Vagina (tissue), 2 donors: ENCODE measurements around the gene SLC39A10. TPM values are rescaled to one million over a fixed set of nuclear protein-coding genes. Genes with fewer than 3 reads are reported as not detected.

Experiments
- DNase-seq, 2 donors: peaks; one replicate each; pipeline ENCODE4 v3.0.0-alpha.2; 2017; ENCODE audit errors: extremely low spot score in 2 of 2
- H3K27ac ChIP-seq: fragments of 200-600 bp; sonication (generic); one replicate; pipeline ENCODE4 v1.5.1; 2019
- H3K27me3 ChIP-seq: fragments of 200-600 bp; sonication (generic); one replicate; pipeline ENCODE4 v1.5.1; 2019
- H3K36me3 ChIP-seq, 2 donors: fragments of 200-600 bp; sonication (generic); one replicate each; pipeline ENCODE4 v1.5.1; 2017 to 2019
- H3K4me1 ChIP-seq: fragments of 200-600 bp; sonication (generic); one replicate; pipeline ENCODE4 v1.5.1; 2019
- H3K4me3 ChIP-seq, 2 donors: fragments of 200-600 bp; sonication (generic); 1 replicate in 1 of 2; 2 replicates in 1 of 2; pipeline ENCODE4 v1.5.1; 2016 to 2019
- H3K9me3 ChIP-seq: fragments of 200-600 bp; sonication (generic); one replicate; pipeline ENCODE4 v1.5.1; 2019
- POLR2A ChIP-seq, 2 donors: fragments of 450-650 bp; IDR thresholded peaks; one replicate each; pipeline ENCODE4 v1.6.1; 2017; ENCODE audit warnings: antibody characterized with exemption in 2 of 2, mild to moderate bottlenecking in 2 of 2, moderate library complexity in 2 of 2
- POLR2AphosphoS5 ChIP-seq, 2 donors: sonication (generic); formaldehyde crosslinking; IDR thresholded peaks; one replicate each; pipeline ENCODE4 v1.9.0; 2017; ENCODE audit warnings: antibody characterized with exemption in 2 of 2, mild to moderate bottlenecking in 2 of 2, low read depth in 1 of 2; ENCODE audit not compliant: insufficient read depth in 1 of 2
- intact Hi-C: fragments of 100-400 bp; cut with DNase I; formaldehyde crosslinking; loops from one replicate; pipeline ENCODE4 v1.15.1; 2023
- small RNA-seq: library from RNA; depleted of rRNA; stranded (forward); fragments of <200 nt; gene quantifications from one replicate; pipeline ENCODE3, GENCODE V24; 2016
- total RNA-seq: library from RNA; depleted of rRNA; stranded (reverse); fragments of >200 nt; gene quantifications from one replicate; pipeline ENCODE4 v1.2.3, GENCODE V29; 2016
- TF ChIP-seq, protein P1 (sequence below), 3 experiments: fragments of 450-650 bp in 2 of 3; fragments of 200-600 bp in 1 of 3; sonication (generic) in 1 of 3; IDR thresholded peaks; one replicate each; pipeline ENCODE4 v1.5.1; 2017 to 2019; ENCODE audit warnings: antibody characterized with exemption in 3 of 3, mild to moderate bottlenecking in 2 of 3, moderate library complexity in 2 of 3

Gene SLC39A10
- total RNA-seq, 1 donor from 2014 or later: 10.6 TPM

DNA sequence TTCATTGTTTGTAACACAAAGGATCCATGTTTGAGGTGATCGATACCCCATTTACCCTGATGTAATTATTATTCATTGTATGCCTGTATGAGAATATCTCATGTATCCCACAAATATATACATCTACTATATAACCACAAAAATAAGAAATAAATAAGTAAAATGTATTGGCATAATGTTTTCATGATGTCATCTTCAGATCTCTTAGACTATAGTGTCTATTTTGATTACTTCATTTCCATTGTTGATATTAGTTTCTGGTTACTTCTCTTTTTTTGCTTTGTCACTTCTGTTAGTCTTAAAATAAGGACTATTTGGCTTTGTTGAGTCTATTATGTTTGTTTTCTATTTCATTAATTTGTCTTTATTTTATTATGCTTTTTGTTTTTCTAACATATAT lies 109.7 kb downstream of the SLC39A10 start:
- intact Hi-C loops: no loop called here
- Histone ChIP-seq H3K9me3 (no peaks in the 10 kb centered on the region), H3K4me1 (no peaks in the 10 kb centered on the region), H3K4me3 (no peak overlapping the region), H3K27ac (no peak overlapping the region), H3K36me3 (no peaks in the 10 kb centered on the region), H3K27me3 (no peaks in the 10 kb centered on the region)
- no peak for DNase-seq
- TF ChIP-seq, protein P1, sequence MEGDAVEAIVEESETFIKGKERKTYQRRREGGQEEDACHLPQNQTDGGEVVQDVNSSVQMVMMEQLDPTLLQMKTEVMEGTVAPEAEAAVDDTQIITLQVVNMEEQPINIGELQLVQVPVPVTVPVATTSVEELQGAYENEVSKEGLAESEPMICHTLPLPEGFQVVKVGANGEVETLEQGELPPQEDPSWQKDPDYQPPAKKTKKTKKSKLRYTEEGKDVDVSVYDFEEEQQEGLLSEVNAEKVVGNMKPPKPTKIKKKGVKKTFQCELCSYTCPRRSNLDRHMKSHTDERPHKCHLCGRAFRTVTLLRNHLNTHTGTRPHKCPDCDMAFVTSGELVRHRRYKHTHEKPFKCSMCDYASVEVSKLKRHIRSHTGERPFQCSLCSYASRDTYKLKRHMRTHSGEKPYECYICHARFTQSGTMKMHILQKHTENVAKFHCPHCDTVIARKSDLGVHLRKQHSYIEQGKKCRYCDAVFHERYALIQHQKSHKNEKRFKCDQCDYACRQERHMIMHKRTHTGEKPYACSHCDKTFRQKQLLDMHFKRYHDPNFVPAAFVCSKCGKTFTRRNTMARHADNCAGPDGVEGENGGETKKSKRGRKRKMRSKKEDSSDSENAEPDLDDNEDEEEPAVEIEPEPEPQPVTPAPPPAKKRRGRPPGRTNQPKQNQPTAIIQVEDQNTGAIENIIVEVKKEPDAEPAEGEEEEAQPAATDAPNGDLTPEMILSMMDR (IDR thresholded peaks at IDR 0.05): no peak
- no peak for TF ChIP-seq POLR2A (IDR thresholded peaks at IDR 0.05)
- TF ChIP-seq POLR2AphosphoS5 (IDR thresholded peaks at IDR 0.05; ENCODE audit: insufficient read depth in 1 of 2, low read depth in 1 of 2): no peak

DNA sequence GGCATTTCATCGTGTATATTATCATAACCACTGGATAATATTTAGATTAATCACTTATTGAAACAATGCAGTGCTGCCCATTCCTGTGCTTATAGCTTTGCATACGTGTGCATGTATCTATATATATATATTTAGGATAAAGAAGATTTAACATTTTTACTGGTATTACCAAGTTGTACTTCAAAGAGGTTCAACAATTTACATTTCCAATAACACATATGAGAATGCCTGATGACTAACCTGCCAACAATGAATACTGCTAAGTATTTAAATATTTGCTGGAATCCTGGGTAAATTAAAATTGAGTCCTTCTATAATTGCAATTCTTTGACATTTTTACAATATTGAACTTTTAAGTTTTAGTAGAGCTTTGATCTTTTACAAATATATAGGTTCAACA lies 111.4 kb downstream of the SLC39A10 start:
- H3K9me3 ChIP-seq: no peaks in the 10 kb centered on the region
- DNase-seq: no peak
- H3K4me3 ChIP-seq: no peak overlapping the region
- H3K27me3 ChIP-seq: no peaks in the 10 kb centered on the region
- no peaks in the 10 kb centered on the region for H3K4me1 ChIP-seq
- intact Hi-C loops: no loop called here
- TF ChIP-seq POLR2A (IDR thresholded peaks at IDR 0.05): no peak
- TF ChIP-seq, protein P1 (IDR thresholded peaks at IDR 0.05): no peak
- TF ChIP-seq POLR2AphosphoS5 (IDR thresholded peaks at IDR 0.05; ENCODE audit: insufficient read depth in 1 of 2, low read depth in 1 of 2): no peak
- H3K36me3 ChIP-seq: no peaks in the 10 kb centered on the region
- H3K27ac ChIP-seq: no peak overlapping the region

DNA sequence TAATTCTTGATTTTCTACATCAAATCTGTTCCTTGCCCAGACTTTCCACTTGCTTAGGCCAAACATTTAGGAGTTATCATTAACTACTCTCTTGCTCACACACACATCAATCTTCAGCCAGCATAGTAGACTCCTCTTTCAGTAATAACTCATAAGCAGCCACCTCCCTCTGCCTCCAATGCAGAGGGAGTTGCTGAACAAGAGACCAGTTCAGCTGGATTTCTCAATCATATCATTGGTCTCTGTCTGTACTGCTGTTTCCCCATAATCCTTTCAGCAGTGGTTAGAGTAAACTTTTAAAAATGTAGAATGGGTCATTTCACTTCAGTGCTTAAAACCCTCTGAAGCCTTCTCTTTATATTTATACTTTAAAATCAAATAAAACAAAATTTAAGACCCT lies 112.9 kb downstream of the SLC39A10 start:
- intact Hi-C loops: no loop called here
- no peaks in the 10 kb centered on the region for H3K4me1 ChIP-seq
- no peak overlapping the region for H3K4me3 ChIP-seq
- H3K9me3 ChIP-seq: no peaks in the 10 kb centered on the region
- H3K27ac ChIP-seq: no peak overlapping the region
- H3K27me3 ChIP-seq: no peaks in the 10 kb centered on the region
- DNase-seq: no peak
- TF ChIP-seq, protein P1 (IDR thresholded peaks at IDR 0.05): no peak
- TF ChIP-seq POLR2A (IDR thresholded peaks at IDR 0.05): no peak
- no peak for TF ChIP-seq POLR2AphosphoS5 (IDR thresholded peaks at IDR 0.05; ENCODE audit: insufficient read depth in 1 of 2, low read depth in 1 of 2)
- H3K36me3 ChIP-seq: no peaks in the 10 kb centered on the region

DNA sequence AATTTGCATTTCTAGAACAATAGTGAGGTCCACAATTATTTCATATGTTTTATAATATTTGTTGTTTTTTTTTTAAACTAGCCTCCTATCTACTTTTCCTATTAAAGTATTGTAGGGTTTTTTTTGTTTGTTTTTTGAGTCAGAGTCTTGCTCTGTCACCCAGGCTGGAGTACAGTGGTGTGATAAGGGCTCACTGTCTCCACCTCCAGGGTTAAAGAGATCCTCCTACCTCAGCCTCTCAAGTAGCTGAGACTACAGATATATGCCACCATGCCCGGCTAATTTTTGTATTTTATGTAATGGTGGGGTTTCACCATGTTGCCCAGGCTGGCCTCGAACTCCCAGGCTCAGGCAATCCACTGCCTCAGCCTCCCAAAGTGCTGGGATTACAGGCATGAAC lies 122.5 kb downstream of the SLC39A10 start:
- Histone ChIP-seq H3K27ac (no peak overlapping the region), H3K9me3 (no peaks in the 10 kb centered on the region), H3K4me3 (no peak overlapping the region), H3K36me3 (no peaks in the 10 kb centered on the region), H3K27me3 (no peaks in the 10 kb centered on the region), H3K4me1 (no peaks in the 10 kb centered on the region)
- TF ChIP-seq POLR2A (IDR thresholded peaks at IDR 0.05): no peak
- TF ChIP-seq, protein P1 (IDR thresholded peaks at IDR 0.05): no peak
- no peak for TF ChIP-seq POLR2AphosphoS5 (IDR thresholded peaks at IDR 0.05; ENCODE audit: insufficient read depth in 1 of 2, low read depth in 1 of 2)
- intact Hi-C loops: no loop called here
- DNase-seq: no peak

DNA sequence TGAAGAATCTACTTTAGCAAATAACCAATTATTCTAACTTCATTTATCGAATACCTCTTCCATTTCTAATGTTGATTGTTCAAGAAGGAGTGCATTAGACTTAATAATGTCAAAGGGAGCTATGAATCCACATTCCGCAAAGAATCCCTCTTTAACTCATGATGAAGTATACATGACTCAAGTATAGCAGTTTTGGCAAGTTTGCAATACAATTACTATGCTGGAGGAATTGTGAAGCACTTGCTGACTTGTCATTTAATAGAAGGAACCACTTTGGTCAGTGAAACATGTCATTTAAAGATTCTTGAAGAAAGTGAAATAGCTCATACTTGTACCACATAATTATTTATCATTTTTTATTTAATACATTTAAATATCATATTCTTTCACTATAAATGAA lies 125.1 kb downstream of the SLC39A10 start:
- Histone ChIP-seq H3K27ac (no peak overlapping the region), H3K4me1 (no peaks in the 10 kb centered on the region), H3K36me3 (no peaks in the 10 kb centered on the region), H3K27me3 (no peaks in the 10 kb centered on the region), H3K9me3 (no peaks in the 10 kb centered on the region), H3K4me3 (no peak overlapping the region)
- TF ChIP-seq POLR2A (IDR thresholded peaks at IDR 0.05): no peak
- TF ChIP-seq, protein P1 (IDR thresholded peaks at IDR 0.05): no peak
- no peak for TF ChIP-seq POLR2AphosphoS5 (IDR thresholded peaks at IDR 0.05; ENCODE audit: insufficient read depth in 1 of 2, low read depth in 1 of 2)
- intact Hi-C loops: no loop called here
- no peak for DNase-seq

Small RNA genes within 50 kb of the gene (small RNA-seq; reads per million reads assigned to genes)
- gene RNU6-915P: not detected
